Measurements from ENCODE around the gene LIN52. TPM values are rescaled to one million over a fixed set of nuclear protein-coding genes. Genes with fewer than 3 reads are reported as not detected.

LIN52 gene
- total and polyA plus RNA-seq, 2 experiments from 2014 or later: 8.6 to 10.8 TPM

- TF ChIP-seq CREB1 (CRISPR knock-in tag; IDR thresholded peaks at IDR 0.05; ENCODE audit: low read depth) (no peak), EZH2phosphoT487 (IDR thresholded peaks at IDR 0.05; ENCODE audit: unreplicated experiment) (no peak), NANOG (IDR thresholded peaks at IDR 0.05; ENCODE audit: borderline replicate concordance) (no peak), ZNF114 (CRISPR knock-in tag; IDR thresholded peaks at IDR 0.05) (no peak), ZNF462 (CRISPR knock-in tag; IDR thresholded peaks at IDR 0.05) (no peak), EZH2 (IDR thresholded peaks at IDR 0.05; ENCODE audit: low read depth, unreplicated experiment) (no peak), POLR2AphosphoS5 (IDR thresholded peaks at IDR 0.05; ENCODE audit: low read depth) (no peak), STAT1 (IDR thresholded peaks at IDR 0.05; ENCODE audit: unreplicated experiment) (no peak)
- TF ChIP-seq, protein P1, sequence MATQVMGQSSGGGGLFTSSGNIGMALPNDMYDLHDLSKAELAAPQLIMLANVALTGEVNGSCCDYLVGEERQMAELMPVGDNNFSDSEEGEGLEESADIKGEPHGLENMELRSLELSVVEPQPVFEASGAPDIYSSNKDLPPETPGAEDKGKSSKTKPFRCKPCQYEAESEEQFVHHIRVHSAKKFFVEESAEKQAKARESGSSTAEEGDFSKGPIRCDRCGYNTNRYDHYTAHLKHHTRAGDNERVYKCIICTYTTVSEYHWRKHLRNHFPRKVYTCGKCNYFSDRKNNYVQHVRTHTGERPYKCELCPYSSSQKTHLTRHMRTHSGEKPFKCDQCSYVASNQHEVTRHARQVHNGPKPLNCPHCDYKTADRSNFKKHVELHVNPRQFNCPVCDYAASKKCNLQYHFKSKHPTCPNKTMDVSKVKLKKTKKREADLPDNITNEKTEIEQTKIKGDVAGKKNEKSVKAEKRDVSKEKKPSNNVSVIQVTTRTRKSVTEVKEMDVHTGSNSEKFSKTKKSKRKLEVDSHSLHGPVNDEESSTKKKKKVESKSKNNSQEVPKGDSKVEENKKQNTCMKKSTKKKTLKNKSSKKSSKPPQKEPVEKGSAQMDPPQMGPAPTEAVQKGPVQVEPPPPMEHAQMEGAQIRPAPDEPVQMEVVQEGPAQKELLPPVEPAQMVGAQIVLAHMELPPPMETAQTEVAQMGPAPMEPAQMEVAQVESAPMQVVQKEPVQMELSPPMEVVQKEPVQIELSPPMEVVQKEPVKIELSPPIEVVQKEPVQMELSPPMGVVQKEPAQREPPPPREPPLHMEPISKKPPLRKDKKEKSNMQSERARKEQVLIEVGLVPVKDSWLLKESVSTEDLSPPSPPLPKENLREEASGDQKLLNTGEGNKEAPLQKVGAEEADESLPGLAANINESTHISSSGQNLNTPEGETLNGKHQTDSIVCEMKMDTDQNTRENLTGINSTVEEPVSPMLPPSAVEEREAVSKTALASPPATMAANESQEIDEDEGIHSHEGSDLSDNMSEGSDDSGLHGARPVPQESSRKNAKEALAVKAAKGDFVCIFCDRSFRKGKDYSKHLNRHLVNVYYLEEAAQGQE (IDR thresholded peaks at IDR 0.05; ENCODE audit: unreplicated experiment): no peak
- TF ChIP-seq, protein P2, sequence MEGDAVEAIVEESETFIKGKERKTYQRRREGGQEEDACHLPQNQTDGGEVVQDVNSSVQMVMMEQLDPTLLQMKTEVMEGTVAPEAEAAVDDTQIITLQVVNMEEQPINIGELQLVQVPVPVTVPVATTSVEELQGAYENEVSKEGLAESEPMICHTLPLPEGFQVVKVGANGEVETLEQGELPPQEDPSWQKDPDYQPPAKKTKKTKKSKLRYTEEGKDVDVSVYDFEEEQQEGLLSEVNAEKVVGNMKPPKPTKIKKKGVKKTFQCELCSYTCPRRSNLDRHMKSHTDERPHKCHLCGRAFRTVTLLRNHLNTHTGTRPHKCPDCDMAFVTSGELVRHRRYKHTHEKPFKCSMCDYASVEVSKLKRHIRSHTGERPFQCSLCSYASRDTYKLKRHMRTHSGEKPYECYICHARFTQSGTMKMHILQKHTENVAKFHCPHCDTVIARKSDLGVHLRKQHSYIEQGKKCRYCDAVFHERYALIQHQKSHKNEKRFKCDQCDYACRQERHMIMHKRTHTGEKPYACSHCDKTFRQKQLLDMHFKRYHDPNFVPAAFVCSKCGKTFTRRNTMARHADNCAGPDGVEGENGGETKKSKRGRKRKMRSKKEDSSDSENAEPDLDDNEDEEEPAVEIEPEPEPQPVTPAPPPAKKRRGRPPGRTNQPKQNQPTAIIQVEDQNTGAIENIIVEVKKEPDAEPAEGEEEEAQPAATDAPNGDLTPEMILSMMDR (conservative IDR thresholded peaks at IDR 0.05; ENCODE audit: low read depth in 2 of 2): no peak
- TF ChIP-seq, protein P3, sequence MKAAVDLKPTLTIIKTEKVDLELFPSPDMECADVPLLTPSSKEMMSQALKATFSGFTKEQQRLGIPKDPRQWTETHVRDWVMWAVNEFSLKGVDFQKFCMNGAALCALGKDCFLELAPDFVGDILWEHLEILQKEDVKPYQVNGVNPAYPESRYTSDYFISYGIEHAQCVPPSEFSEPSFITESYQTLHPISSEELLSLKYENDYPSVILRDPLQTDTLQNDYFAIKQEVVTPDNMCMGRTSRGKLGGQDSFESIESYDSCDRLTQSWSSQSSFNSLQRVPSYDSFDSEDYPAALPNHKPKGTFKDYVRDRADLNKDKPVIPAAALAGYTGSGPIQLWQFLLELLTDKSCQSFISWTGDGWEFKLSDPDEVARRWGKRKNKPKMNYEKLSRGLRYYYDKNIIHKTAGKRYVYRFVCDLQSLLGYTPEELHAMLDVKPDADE (IDR thresholded peaks at IDR 0.05): no peak
- peaks cover 11% of the 10 kb centered on the region for H3K4me1 Mint-ChIP-seq
- Histone ChIP-seq H2AFZ (no peak overlapping the region), H3K4me3 (no peak overlapping the region), H3K4me2 (no peak overlapping the region), H3K36me3 (ENCODE audit: insufficient read depth) (no peaks in the 10 kb centered on the region), H3K27me3 (ENCODE audit: insufficient read depth) (no peaks in the 10 kb centered on the region), H3K79me2 (replicated peaks; ENCODE audit: insufficient read depth) (peaks cover 23% of the 10 kb centered on the region), H3K27ac (ENCODE audit: low read depth) (no peak overlapping the region), H3K4me1 (ENCODE audit: insufficient read depth) (peaks cover 7% of the 10 kb centered on the region), H3K9me2 (ENCODE audit: insufficient read depth) (no peaks in the 10 kb centered on the region), H3F3A (replicated peaks; ENCODE audit: low read depth) (no peaks in the 10 kb centered on the region), H4K20me1 (replicated peaks; ENCODE audit: insufficient read depth) (no peaks in the 10 kb centered on the region)
- ATAC-seq (no peak), DNase-seq (ENCODE audit: low spot score) (no peak)
- no peaks in the 10 kb centered on the region for H3K27me3 Mint-ChIP-seq (ENCODE audit: insufficient read depth, low read depth, poor library complexity)
- H3K9me3 Mint-ChIP-seq: no peaks in the 10 kb centered on the region
- no peak overlapping the region for H3K27ac Mint-ChIP-seq
- no peaks in the 10 kb centered on the region for H3K36me3 Mint-ChIP-seq (ENCODE audit: low read depth)
- H3K4me3 Mint-ChIP-seq: no peak overlapping the region
Measured at GRCh38 chr14:74081491-74081890, 3.3 kb upstream of the LIN52 start.

Measured in GM23338 (cell line).